ENCODE results near the gene OMA1.

OMA1 gene

GRCh38 chr1:58468612-58469011 lies 77.9 kb downstream of the OMA1 start:
- DNase-seq (ENCODE audit: insufficient read length), result no peak
- TF ChIP-seq POLR2A (IDR thresholded peaks at IDR 0.05; ENCODE audit: low read depth, low read length), result no peak
- no peak for TF ChIP-seq POLR2AphosphoS5 (IDR thresholded peaks at IDR 0.05; ENCODE audit: low read depth, low read length)
- no peak for TF ChIP-seq TAF1 (IDR thresholded peaks at IDR 0.05; ENCODE audit: borderline replicate concordance, low read depth, low read length)
- FAIRE-seq, result no peak

GRCh38 chr1:58466630-58467241 lies 79.8 kb downstream of the OMA1 start:
- DNase-seq (ENCODE audit: insufficient read length) (no peak), FAIRE-seq (no peak)
- no peak for TF ChIP-seq TAF1 (IDR thresholded peaks at IDR 0.05; ENCODE audit: borderline replicate concordance, low read depth, low read length)
- TF ChIP-seq POLR2AphosphoS5 (IDR thresholded peaks at IDR 0.05; ENCODE audit: low read depth, low read length), result no peak
- no peak for TF ChIP-seq POLR2A (IDR thresholded peaks at IDR 0.05; ENCODE audit: low read depth, low read length)

GRCh38 chr1:58465825-58466629 lies 80.5 kb downstream of the OMA1 start:
- TF ChIP-seq POLR2A (IDR thresholded peaks at IDR 0.05; ENCODE audit: low read depth, low read length) (no peak), TAF1 (IDR thresholded peaks at IDR 0.05; ENCODE audit: borderline replicate concordance, low read depth, low read length) (no peak), POLR2AphosphoS5 (IDR thresholded peaks at IDR 0.05; ENCODE audit: low read depth, low read length) (no peak)
- FAIRE-seq (no peak), DNase-seq (ENCODE audit: insufficient read length) (no peak)

- TF ChIP-seq POLR2AphosphoS5 (IDR thresholded peaks at IDR 0.05; ENCODE audit: low read depth, low read length) (no peak), TAF1 (IDR thresholded peaks at IDR 0.05; ENCODE audit: borderline replicate concordance, low read depth, low read length) (no peak)
- FAIRE-seq (no peak), DNase-seq (ENCODE audit: insufficient read length) (no peak)
Measured at GRCh38 chr1:58465176-58465575, 81.3 kb downstream of the OMA1 start.

DNA sequence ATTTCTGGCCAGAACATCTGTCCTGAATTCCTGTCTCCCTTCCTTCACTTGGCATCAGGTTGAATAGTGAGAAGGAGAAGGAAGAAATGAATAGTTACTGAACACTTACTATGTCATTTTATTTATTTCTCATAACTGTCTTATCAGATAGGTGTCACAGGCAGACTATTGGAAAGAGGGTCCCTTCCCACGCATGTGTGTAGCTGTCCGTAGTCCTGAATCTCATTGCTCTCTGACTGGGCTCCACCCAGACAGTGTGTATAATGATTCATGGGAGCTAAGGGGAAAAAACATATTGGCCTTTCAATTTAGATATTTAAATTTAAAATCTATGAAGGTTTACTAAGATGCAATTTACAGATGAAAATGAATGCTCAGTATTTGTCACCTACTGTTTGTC lies 86.1 kb downstream of the OMA1 start:
- FAIRE-seq (no peak), DNase-seq (ENCODE audit: insufficient read length) (no peak)
- TF ChIP-seq POLR2A (IDR thresholded peaks at IDR 0.05; ENCODE audit: low read depth, low read length) (no peak), POLR2AphosphoS5 (IDR thresholded peaks at IDR 0.05; ENCODE audit: low read depth, low read length) (no peak), TAF1 (IDR thresholded peaks at IDR 0.05; ENCODE audit: borderline replicate concordance, low read depth, low read length) (no peak)

GRCh38 chr1:58459911-58460310 lies 86.6 kb downstream of the OMA1 start:
- FAIRE-seq, result no peak
- DNase-seq (ENCODE audit: insufficient read length), result no peak
- TF ChIP-seq POLR2A (IDR thresholded peaks at IDR 0.05; ENCODE audit: low read depth, low read length), result no peak
- TF ChIP-seq TAF1 (IDR thresholded peaks at IDR 0.05; ENCODE audit: borderline replicate concordance, low read depth, low read length), result no peak
- no peak for TF ChIP-seq POLR2AphosphoS5 (IDR thresholded peaks at IDR 0.05; ENCODE audit: low read depth, low read length)

DNA sequence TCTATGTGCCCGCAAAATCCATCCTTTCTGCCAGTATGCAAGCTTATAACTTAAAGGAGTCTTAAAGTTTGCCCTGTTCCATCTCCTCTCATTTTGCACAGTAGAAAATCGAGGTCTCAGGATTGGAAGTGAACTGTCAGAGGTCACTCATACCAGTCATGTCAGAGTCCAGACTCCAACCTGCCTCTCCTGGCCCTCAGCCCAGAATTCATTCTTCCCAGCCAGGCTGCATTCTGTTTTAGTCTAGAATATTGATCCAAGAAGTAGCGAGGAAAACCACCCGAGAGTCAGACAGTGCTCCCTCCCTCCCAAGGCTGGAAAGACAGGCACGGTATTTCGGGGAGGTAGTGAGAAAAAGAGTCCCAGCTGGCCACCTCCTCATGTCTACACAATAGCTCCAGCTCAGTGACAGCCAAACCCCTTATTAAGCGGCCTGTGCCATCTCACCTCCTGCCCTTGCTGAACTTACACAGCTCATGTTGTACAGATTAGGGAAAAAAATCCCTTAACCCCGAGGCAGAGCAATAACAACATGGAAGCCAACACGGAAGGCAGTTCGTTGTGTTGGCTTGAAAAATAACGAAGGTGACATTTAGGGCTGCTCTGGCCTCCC lies 89.4 kb downstream of the OMA1 start:
- FAIRE-seq, result no peak

DNA sequence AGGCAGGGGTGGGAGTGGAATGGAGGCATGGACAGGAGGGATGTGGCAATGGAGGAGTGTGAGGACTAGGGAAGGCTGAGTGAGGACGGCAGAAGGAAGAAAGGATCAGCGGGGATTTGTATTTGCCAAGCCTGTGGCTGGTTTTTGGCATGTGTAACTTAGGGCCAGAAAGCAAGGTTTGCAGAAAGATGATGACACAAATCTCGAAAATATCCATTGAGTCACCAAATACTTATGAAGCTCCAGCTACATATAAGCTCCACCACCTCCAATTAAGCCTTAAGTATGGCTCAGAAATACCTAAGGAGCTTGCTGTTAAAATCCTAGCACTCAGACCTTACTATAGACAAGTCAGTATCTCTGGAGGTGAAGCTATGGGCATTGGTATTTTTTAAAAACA lies 90.1 kb downstream of the OMA1 start:
- FAIRE-seq, result no peak
- TF ChIP-seq TAF1 (IDR thresholded peaks at IDR 0.05; ENCODE audit: borderline replicate concordance, low read depth, low read length) (no peak), POLR2AphosphoS5 (IDR thresholded peaks at IDR 0.05; ENCODE audit: low read depth, low read length) (no peak), POLR2A (IDR thresholded peaks at IDR 0.05; ENCODE audit: low read depth, low read length) (no peak)
- DNase-seq (ENCODE audit: insufficient read length), result no peak

More for the DNA sequence above, 89.4 kb downstream of the OMA1 start:
- DNase-seq (ENCODE audit: insufficient read length), result no peak
- no peak for TF ChIP-seq POLR2AphosphoS5 (IDR thresholded peaks at IDR 0.05; ENCODE audit: low read depth, low read length)
- no peak for TF ChIP-seq POLR2A (IDR thresholded peaks at IDR 0.05; ENCODE audit: low read depth, low read length)
- no peak for TF ChIP-seq TAF1 (IDR thresholded peaks at IDR 0.05; ENCODE audit: borderline replicate concordance, low read depth, low read length)

DNA sequence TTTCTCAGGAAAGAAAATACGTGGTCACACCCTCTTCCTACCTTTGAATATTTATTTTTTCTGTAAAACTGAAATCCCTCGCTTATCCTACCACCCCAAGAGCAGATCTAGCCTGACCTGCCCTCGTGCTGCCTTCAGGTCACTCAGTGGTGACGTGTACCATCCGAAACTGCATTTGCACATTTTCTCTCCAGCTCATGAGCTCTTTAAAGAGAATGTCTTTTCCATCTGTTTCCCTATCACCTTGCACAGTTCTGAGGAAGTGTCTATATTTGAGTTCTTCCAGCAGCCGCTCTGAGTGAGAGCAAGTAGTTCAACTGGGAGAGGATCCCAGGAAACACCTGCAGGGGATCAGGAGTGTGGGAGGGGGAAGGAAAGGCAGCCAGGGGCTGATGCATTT lies 91.7 kb downstream of the OMA1 start:
- no peak for DNase-seq (ENCODE audit: insufficient read length)
- FAIRE-seq, result no peak
- no peak for TF ChIP-seq POLR2A (IDR thresholded peaks at IDR 0.05; ENCODE audit: low read depth, low read length)
- TF ChIP-seq TAF1 (IDR thresholded peaks at IDR 0.05; ENCODE audit: borderline replicate concordance, low read depth, low read length), result no peak
- TF ChIP-seq POLR2AphosphoS5 (IDR thresholded peaks at IDR 0.05; ENCODE audit: low read depth, low read length), result no peak

DNA sequence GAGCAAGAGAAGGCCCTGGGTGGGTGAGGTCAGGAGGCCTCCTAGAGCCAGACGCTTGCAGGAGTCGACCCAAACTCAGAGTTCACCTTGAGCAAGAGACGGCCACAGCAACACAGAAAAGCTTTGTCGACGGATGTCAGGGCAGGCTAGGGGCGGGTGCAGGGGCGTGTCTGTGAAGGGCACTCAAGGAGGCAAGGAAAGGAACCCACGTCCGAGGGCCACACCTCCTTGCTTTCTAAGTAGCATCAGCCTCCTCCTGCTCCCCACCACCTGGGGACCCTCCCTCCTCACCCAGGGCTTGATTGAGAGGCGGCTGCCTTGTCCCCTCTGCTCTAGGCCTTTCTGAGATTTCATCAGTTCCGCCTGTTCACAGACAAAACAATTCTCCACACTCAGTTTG lies 92.1 kb downstream of the OMA1 start:
- no peak for FAIRE-seq
- DNase-seq (ENCODE audit: insufficient read length), result no peak
- TF ChIP-seq POLR2AphosphoS5 (IDR thresholded peaks at IDR 0.05; ENCODE audit: low read depth, low read length), result no peak

DNA sequence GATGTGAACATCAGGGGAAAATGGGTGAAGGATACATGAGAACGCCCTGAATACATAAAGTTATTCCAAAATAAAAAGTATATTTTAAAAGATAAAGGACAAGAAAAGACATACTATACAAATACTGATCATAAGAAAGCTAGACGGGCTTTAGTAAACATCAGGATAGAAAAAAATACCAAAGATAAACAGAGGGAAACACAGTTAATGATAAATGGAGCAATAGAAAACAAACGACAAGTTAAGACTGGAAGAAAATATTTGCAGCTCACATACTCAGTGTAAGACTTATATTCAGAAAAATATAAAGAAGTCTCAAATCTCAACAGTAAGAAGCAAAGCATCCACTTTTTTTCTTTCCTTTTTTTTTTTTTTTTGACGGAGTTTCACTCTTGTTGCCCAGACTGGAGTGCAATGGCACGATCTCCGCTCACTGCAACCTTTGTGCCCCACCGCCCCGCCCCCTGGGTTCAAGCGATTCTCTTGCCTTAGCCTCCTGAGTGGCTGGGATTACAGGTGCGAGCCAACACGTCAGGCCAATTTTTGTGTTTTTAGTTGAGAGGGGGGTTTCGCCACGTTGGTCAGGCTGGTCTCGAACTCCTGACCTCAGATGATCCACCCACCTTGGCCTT lies 94.8 kb downstream of the OMA1 start:
- TF ChIP-seq POLR2AphosphoS5 (IDR thresholded peaks at IDR 0.05; ENCODE audit: low read depth, low read length) (no peak), TAF1 (IDR thresholded peaks at IDR 0.05; ENCODE audit: borderline replicate concordance, low read depth, low read length) (no peak), POLR2A (IDR thresholded peaks at IDR 0.05; ENCODE audit: low read depth, low read length) (no peak)
- no peak for FAIRE-seq

More for the DNA sequence above, 94.8 kb downstream of the OMA1 start:
- DNase-seq (ENCODE audit: insufficient read length), result no peak
